Left kidney (tissue), 2 donors: ENCODE results near the gene KDM6B. TPM values are rescaled to one million over a fixed set of nuclear protein-coding genes. Genes with fewer than 3 reads are reported as not detected.
"Not testable (repeated sequence)": the region's sequence is repeated elsewhere in the genome, so short reads cannot be mapped to it uniquely, and the experiment has no call there.

Experiments
- DNase-seq: peaks from one replicate; pipeline ENCODE4 v3.0.0-alpha.2; 2013
- polyA plus RNA-seq: library from polyadenylated mRNA; unstranded; fragments of 120-200 nt; gene quantifications from one replicate; pipeline ENCODE4 v1.2.1, GENCODE V29; 2013; ENCODE audit not compliant: insufficient read length

Gene KDM6B
- polyA plus RNA-seq, 1 donor, result 20.5 TPM

GRCh38 chr17:7852919-7853690, 19.1 kb downstream of the KDM6B start:
- DNase-seq, result no peak

- DNase-seq, result no peak
These were observed 19.6 kb downstream of the KDM6B start for GRCh38 chr17:7853691-7854038.

GRCh38 chr17:7854078-7854777, 20.2 kb downstream of the KDM6B start:
- DNase-seq, result no peak

- peak; percentile 40 for DNase-seq
These were observed 21.0 kb downstream of the KDM6B start, which contains the start of gene TMEM88 for GRCh38 chr17:7854851-7855659. Gene TMEM88 (plus strand): TSS chr17:7855066. CDS start chr17:7855075, 9 bp downstream.

GRCh38 chr17:7855660-7856010, 21.6 kb downstream of the KDM6B start:
- no peak for DNase-seq

GRCh38 chr17:7856011-7856810, 22.2 kb downstream of the KDM6B start:
- DNase-seq, result peak; percentile 35

GRCh38 chr17:7856811-7857712, 23.0 kb downstream of the KDM6B start, which contains the start of gene NAA38:
Gene NAA38 (minus strand): TSS chr17:7857559. CDS start chr17:7857463, 96 bp downstream.
- DNase-seq, result peak; percentile 99

GRCh38 chr17:7857713-7858521, 23.9 kb downstream of the KDM6B start, which contains the start of gene CYB5D1:
Gene CYB5D1 (plus strand): TSS chr17:7858003. CDS start chr17:7858135, 132 bp downstream.
- peak; percentile 95 for DNase-seq

- no peak for DNase-seq
These were observed 24.4 kb downstream of the KDM6B start for GRCh38 chr17:7858522-7858810.

GRCh38 chr17:7859028-7859427, 25.0 kb downstream of the KDM6B start:
- no peak for DNase-seq

GRCh38 chr17:7862692-7863437, 28.8 kb downstream of the KDM6B start:
- DNase-seq, result peak; percentile 70

GRCh38 chr17:7864384-7864783, 30.4 kb downstream of the KDM6B start:
- not testable (repeated sequence) for DNase-seq

- no peak for DNase-seq
These were observed 31.1 kb downstream of the KDM6B start for GRCh38 chr17:7864995-7865650.

GRCh38 chr17:7867881-7868329, 33.9 kb downstream of the KDM6B start:
- DNase-seq, result no peak

GRCh38 chr17:7873051-7873450, 39.0 kb downstream of the KDM6B start:
- no peak for DNase-seq

GRCh38 chr17:7875804-7876370, 41.9 kb downstream of the KDM6B start:
- no peak for DNase-seq

- DNase-seq, result no peak
These were observed 44.2 kb downstream of the KDM6B start for GRCh38 chr17:7878234-7878633.
